PC-9 (cell line): Measurements from ENCODE around the gene FGFR3. TPM values are rescaled to one million over a fixed set of nuclear protein-coding genes. Genes with fewer than 3 reads are reported as not detected.

Experiments
- BruUV-seq: library from RNA; stranded (reverse); fragments of 400-500 nt; replicated peaks from 2 replicates; lab custom pipeline; 2021; lab: Mats Ljungman, UMichigan
- CTCF ChIA-PET: fragments of 300-600 bp; sonication (Branson Sonifier 250); formaldehyde crosslinking; loops from one replicate; lab custom pipeline; 2022; ENCODE audit warnings: antibody characterized with exemption; lab: Charles Lee
- POLR2A ChIA-PET: fragments of 300-600 bp; sonication (Branson Sonifier 250); formaldehyde crosslinking; loops from one replicate; lab custom pipeline; 2022; ENCODE audit warnings: antibody characterized with exemption; ENCODE audit not compliant: unreplicated experiment; lab: Charles Lee
- DNase-seq, 2 experiments: peaks; one replicate each; pipeline versions ENCODE4 v3.0.0 to v3.0.0-alpha.2; 2015 to 2022; ENCODE audit warnings: mixed read lengths in 1 of 2
- H2AFZ ChIP-seq: fragments of 200-600 bp; sonication (generic); 2 replicates; pipeline ENCODE4 v1.8.1; 2017; ENCODE audit warnings: antibody characterized with exemption
- H3F3A ChIP-seq: fragments of 200-600 bp; sonication (generic); 2 replicates; pipeline ENCODE4 v1.8.1; 2017; ENCODE audit warnings: antibody characterized with exemption, mild to moderate bottlenecking, low read depth; ENCODE audit not compliant: insufficient read depth
- H3K27ac ChIP-seq: fragments of 200-600 bp; sonication (generic); 2 replicates; pipeline ENCODE4 v1.6.1; 2016; ENCODE audit warnings: mixed run types
- H3K27me3 ChIP-seq: fragments of 200-600 bp; sonication (generic); 2 replicates; pipeline ENCODE4 v1.6.1; 2016; ENCODE audit warnings: low read depth, mixed run types; ENCODE audit not compliant: insufficient read depth
- H3K36me3 ChIP-seq: fragments of 200-600 bp; sonication (generic); 2 replicates; pipeline ENCODE4 v1.6.1; 2016; ENCODE audit warnings: low read depth, mixed run types
- H3K4me1 ChIP-seq: fragments of 200-600 bp; sonication (generic); replicated peaks from 2 replicates; pipeline ENCODE4 v1.6.1; 2016; ENCODE audit warnings: mixed run types; ENCODE audit not compliant: insufficient read depth
- H3K4me2 ChIP-seq: fragments of 200-600 bp; sonication (generic); 2 replicates; pipeline ENCODE4 v1.6.1; 2017; ENCODE audit warnings: mixed run types
- H3K4me3 ChIP-seq: fragments of 200-600 bp; sonication (generic); 2 replicates; pipeline ENCODE4 v1.6.1; 2016; ENCODE audit warnings: mixed run types
- H3K79me2 ChIP-seq: fragments of 200-600 bp; sonication (generic); 2 replicates; pipeline ENCODE4 v1.6.1; 2017; ENCODE audit warnings: low read depth, mixed run types
- H3K9me2 ChIP-seq: fragments of 200-600 bp; sonication (generic); 2 replicates; pipeline ENCODE4 v1.8.1; 2017; ENCODE audit warnings: mild to moderate bottlenecking; ENCODE audit not compliant: insufficient read depth
- H3K9me3 ChIP-seq: fragments of 200-600 bp; sonication (generic); 2 replicates; pipeline ENCODE4 v1.8.1; 2016; ENCODE audit warnings: low read depth; ENCODE audit not compliant: insufficient read depth
- H4K20me1 ChIP-seq: fragments of 200-600 bp; sonication (generic); 2 replicates; pipeline ENCODE4 v1.8.1; 2017; ENCODE audit not compliant: insufficient read depth
- EZH2 ChIP-seq: fragments of 200-600 bp; sonication (generic); IDR thresholded peaks from 2 replicates; pipeline ENCODE4 v1.8.0; 2017; ENCODE audit warnings: antibody characterized with exemption, low read depth
- intact Hi-C: fragments of 100-400 bp; cut with micrococcal nuclease; formaldehyde crosslinking; loops from one replicate; pipeline ENCODE4 v1.10.0; 2022; ENCODE audit not compliant: unreplicated experiment
- total RNA-seq: library from RNA; stranded (reverse); gene quantifications from 2 replicates; pipeline ENCODE4 v1.2.3, GENCODE V29; 2021
- TF ChIP-seq, protein P1 (sequence below): fragments of 200-600 bp; sonication (generic); conservative IDR thresholded peaks from 2 replicates; pipeline ENCODE4 v1.6.1; 2017; ENCODE audit warnings: mixed run types, antibody characterized with exemption, mild to moderate bottlenecking, moderate library complexity

FGFR3 gene
- total RNA-seq, 1 experiment from 2014 or later = 8.2 TPM

GRCh38 chr4:1759170-1759817 lies 33.8 kb upstream of the FGFR3 start:
- Histone ChIP-seq H3K4me2 (no peak overlapping the region), H3K4me3 (no peak overlapping the region), H4K20me1 (no peaks in the 10 kb centered on the region), H3K79me2 (no peaks in the 10 kb centered on the region), H3K9me3 (no peaks in the 10 kb centered on the region), H3K27ac (no peak overlapping the region), H3F3A (peaks cover 5% of the 10 kb centered on the region; the same call in 1 of the 2 replicates), H3K4me1 (no peaks in the 10 kb centered on the region), H3K36me3 (no peaks in the 10 kb centered on the region), H2AFZ (no peak overlapping the region), H3K9me2 (no peaks in the 10 kb centered on the region), H3K27me3 (peaks cover 2% of the 10 kb centered on the region; the same call in 1 of the 2 replicates)
- no TSS peak for BruUV-seq
- no peak for TF ChIP-seq EZH2
- TF ChIP-seq, protein P1, sequence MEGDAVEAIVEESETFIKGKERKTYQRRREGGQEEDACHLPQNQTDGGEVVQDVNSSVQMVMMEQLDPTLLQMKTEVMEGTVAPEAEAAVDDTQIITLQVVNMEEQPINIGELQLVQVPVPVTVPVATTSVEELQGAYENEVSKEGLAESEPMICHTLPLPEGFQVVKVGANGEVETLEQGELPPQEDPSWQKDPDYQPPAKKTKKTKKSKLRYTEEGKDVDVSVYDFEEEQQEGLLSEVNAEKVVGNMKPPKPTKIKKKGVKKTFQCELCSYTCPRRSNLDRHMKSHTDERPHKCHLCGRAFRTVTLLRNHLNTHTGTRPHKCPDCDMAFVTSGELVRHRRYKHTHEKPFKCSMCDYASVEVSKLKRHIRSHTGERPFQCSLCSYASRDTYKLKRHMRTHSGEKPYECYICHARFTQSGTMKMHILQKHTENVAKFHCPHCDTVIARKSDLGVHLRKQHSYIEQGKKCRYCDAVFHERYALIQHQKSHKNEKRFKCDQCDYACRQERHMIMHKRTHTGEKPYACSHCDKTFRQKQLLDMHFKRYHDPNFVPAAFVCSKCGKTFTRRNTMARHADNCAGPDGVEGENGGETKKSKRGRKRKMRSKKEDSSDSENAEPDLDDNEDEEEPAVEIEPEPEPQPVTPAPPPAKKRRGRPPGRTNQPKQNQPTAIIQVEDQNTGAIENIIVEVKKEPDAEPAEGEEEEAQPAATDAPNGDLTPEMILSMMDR = no peak
- CTCF ChIA-PET = no interaction called here
- DNase-seq = no peak
- intact Hi-C loops = no loop called here
- POLR2A ChIA-PET = no interaction called here

GRCh38 chr4:1759818-1760223 lies 33.3 kb upstream of the FGFR3 start:
- Histone ChIP-seq H3K27ac (no peak overlapping the region), H3K4me3 (no peak overlapping the region), H3K4me2 (no peak overlapping the region), H3K27me3 (peaks cover 2% of the 10 kb centered on the region; the same call in 1 of the 2 replicates), H3K9me3 (no peaks in the 10 kb centered on the region), H2AFZ (no peak overlapping the region), H3K4me1 (no peaks in the 10 kb centered on the region), H4K20me1 (no peaks in the 10 kb centered on the region), H3F3A (peaks cover 5% of the 10 kb centered on the region; the same call in 1 of the 2 replicates), H3K79me2 (no peaks in the 10 kb centered on the region), H3K36me3 (no peaks in the 10 kb centered on the region), H3K9me2 (no peaks in the 10 kb centered on the region)
- intact Hi-C loops = no loop called here
- CTCF ChIA-PET = no interaction called here
- no TSS peak for BruUV-seq
- POLR2A ChIA-PET = no interaction called here
- no peak for DNase-seq
- TF ChIP-seq, protein P1 = no peak
- TF ChIP-seq EZH2 = no peak

- no peak for TF ChIP-seq EZH2
- TF ChIP-seq, protein P1 = no peak
- no peak overlapping the region for H3K4me3 ChIP-seq
Observed at GRCh38 chr4:1760521-1761071, 32.5 kb upstream of the FGFR3 start.

More at GRCh38 chr4:1760521-1761071, 32.5 kb upstream of the FGFR3 start:
- no peaks in the 10 kb centered on the region for H3K9me3 ChIP-seq
- peaks cover 2% of the 10 kb centered on the region; the same call in 1 of the 2 replicates for H3K27me3 ChIP-seq
- ChIA-PET POLR2A (no interaction called here), CTCF (no interaction called here)
- no peaks in the 10 kb centered on the region for H3K79me2 ChIP-seq
- no peaks in the 10 kb centered on the region for H3K36me3 ChIP-seq
- no peaks in the 10 kb centered on the region for H3K9me2 ChIP-seq
- H3K27ac ChIP-seq = no peak overlapping the region
- BruUV-seq = no TSS peak
- intact Hi-C loops = no loop called here
- peaks cover 5% of the 10 kb centered on the region; the same call in 1 of the 2 replicates for H3F3A ChIP-seq
- H4K20me1 ChIP-seq = no peaks in the 10 kb centered on the region
- no peak overlapping the region for H2AFZ ChIP-seq
- peaks cover 3% of the 10 kb centered on the region for H3K4me1 ChIP-seq
- no peak for DNase-seq
- H3K4me2 ChIP-seq = no peak overlapping the region
